Smooth muscle cell (in vitro differentiated cells): ENCODE results near the gene ADGRF1. TPM values are rescaled to one million over a fixed set of nuclear protein-coding genes. Genes with fewer than 3 reads are reported as not detected.

Experiments
- DNase-seq: peaks from one replicate; lab custom pipeline; 2025; ENCODE audit not compliant: unreplicated experiment; lab: John Stamatoyannopoulos, UW
- H2AFZ ChIP-seq: fragments of 200-600 bp; sonication (generic); 2 replicates; pipeline ENCODE4 v1.6.0; 2016; ENCODE audit warnings: antibody characterized with exemption, low read depth, mild to moderate bottlenecking
- H3F3A ChIP-seq: fragments of 200-600 bp; sonication (generic); 2 replicates; pipeline ENCODE4 v1.6.0; 2017; ENCODE audit warnings: antibody characterized with exemption, low read depth
- H3K27ac ChIP-seq: fragments of 200-600 bp; sonication (generic); 2 replicates; pipeline ENCODE4 v1.5.1; 2016; ENCODE audit warnings: low read depth, mild to moderate bottlenecking
- H3K27me3 ChIP-seq: fragments of 200-600 bp; sonication (generic); 2 replicates; pipeline ENCODE4 v1.6.1; 2016; ENCODE audit warnings: low read depth, mild to moderate bottlenecking
- H3K36me3 ChIP-seq: fragments of 200-600 bp; sonication (generic); 2 replicates; pipeline ENCODE4 v1.5.1; 2016; ENCODE audit warnings: low read depth
- H3K4me1 ChIP-seq: fragments of 200-600 bp; sonication (generic); 2 replicates; pipeline ENCODE4 v1.5.1; 2016; ENCODE audit warnings: low read depth
- H3K4me2 ChIP-seq: fragments of 200-600 bp; sonication (generic); 2 replicates; pipeline ENCODE4 v1.6.0; 2016; ENCODE audit warnings: mild to moderate bottlenecking
- H3K4me3 ChIP-seq: fragments of 200-600 bp; sonication (generic); 2 replicates; pipeline ENCODE4 v1.5.1; 2016; ENCODE audit warnings: mild to moderate bottlenecking
- H3K79me2 ChIP-seq: fragments of 200-600 bp; sonication (generic); 2 replicates; pipeline ENCODE4 v1.6.0; 2016; ENCODE audit warnings: low read depth, mild to moderate bottlenecking
- H3K9ac ChIP-seq: fragments of 200-600 bp; sonication (generic); 2 replicates; pipeline ENCODE4 v1.6.0; 2016; ENCODE audit warnings: low read depth
- H3K9me3 ChIP-seq: fragments of 200-600 bp; sonication (generic); replicated peaks from 2 replicates; pipeline ENCODE4 v1.5.1; 2016; ENCODE audit warnings: low read depth
- H4K20me1 ChIP-seq: fragments of 200-600 bp; sonication (generic); 2 replicates; pipeline ENCODE4 v1.6.0; 2016; ENCODE audit warnings: low read depth
- CTCF ChIP-seq: fragments of 200-600 bp; sonication (generic); IDR thresholded peaks from 2 replicates; pipeline ENCODE4 v1.5.1; 2017; ENCODE audit warnings: borderline replicate concordance, mild to moderate bottlenecking, antibody characterized with exemption; ENCODE audit not compliant: insufficient read depth, poor library complexity, severe bottlenecking
- WGBS: methylation state at CpG from one replicate; pipeline ENCODE4 v1.1.7; 2016; ENCODE audit warnings: low lambda C conversion rate; 5-methylcytosine and 5-hydroxymethylcytosine counted together
- polyA plus RNA-seq: library from polyadenylated mRNA; unstranded; fragments of >200 nt; fragmentation: Nextera tagmentation; extraction: Ambion mirVana; gene quantifications from 2 replicates; pipeline ENCODE4 v1.2.1, GENCODE V29; 2016
- total RNA-seq: library from RNA; depleted of rRNA; stranded (reverse); fragments of >200 nt; gene quantifications from 2 replicates; pipeline ENCODE4 v1.2.3, GENCODE V29; 2014

ADGRF1 gene
- total and polyA plus RNA-seq, 2 experiments from 2014 or later = not detected

GRCh38 chr6:46974786-46975185, 67.3 kb downstream of the ADGRF1 start:
- no peaks in the 10 kb centered on the region for H3K36me3 ChIP-seq
- no peak for DNase-seq
- no peak overlapping the region for H3K27ac ChIP-seq
- no peaks in the 10 kb centered on the region for H3K27me3 ChIP-seq
- H3K4me2 ChIP-seq = no peak overlapping the region
- no peaks in the 10 kb centered on the region for H3F3A ChIP-seq
- H2AFZ ChIP-seq = no peak overlapping the region
- WGBS = 89% methylated on average over 1 of the region's 1 CpG
- no peak overlapping the region for H3K4me3 ChIP-seq
- no peaks in the 10 kb centered on the region for H4K20me1 ChIP-seq
- H3K9ac ChIP-seq = no peak overlapping the region
- no peaks in the 10 kb centered on the region for H3K4me1 ChIP-seq
- TF ChIP-seq CTCF = no peak
- H3K9me3 ChIP-seq = no peaks in the 10 kb centered on the region
- H3K79me2 ChIP-seq = no peaks in the 10 kb centered on the region

GRCh38 chr6:46973029-46973428, 69.1 kb downstream of the ADGRF1 start:
- H2AFZ ChIP-seq = peak overlapping the region; percentile 58
- 90% methylated on average over 2 of the region's 2 CpGs for WGBS
- TF ChIP-seq CTCF = no peak
- no peak overlapping the region for H3K27ac ChIP-seq
- no peaks in the 10 kb centered on the region for H3K36me3 ChIP-seq
- no peaks in the 10 kb centered on the region for H4K20me1 ChIP-seq
- H3K9ac ChIP-seq = no peak overlapping the region
- no peak for DNase-seq
- H3K9me3 ChIP-seq = no peaks in the 10 kb centered on the region
- H3K4me3 ChIP-seq = no peak overlapping the region
- H3K4me1 ChIP-seq = no peaks in the 10 kb centered on the region
- no peaks in the 10 kb centered on the region for H3F3A ChIP-seq
- no peaks in the 10 kb centered on the region for H3K79me2 ChIP-seq
- no peaks in the 10 kb centered on the region for H3K27me3 ChIP-seq
- no peak overlapping the region for H3K4me2 ChIP-seq

DNA sequence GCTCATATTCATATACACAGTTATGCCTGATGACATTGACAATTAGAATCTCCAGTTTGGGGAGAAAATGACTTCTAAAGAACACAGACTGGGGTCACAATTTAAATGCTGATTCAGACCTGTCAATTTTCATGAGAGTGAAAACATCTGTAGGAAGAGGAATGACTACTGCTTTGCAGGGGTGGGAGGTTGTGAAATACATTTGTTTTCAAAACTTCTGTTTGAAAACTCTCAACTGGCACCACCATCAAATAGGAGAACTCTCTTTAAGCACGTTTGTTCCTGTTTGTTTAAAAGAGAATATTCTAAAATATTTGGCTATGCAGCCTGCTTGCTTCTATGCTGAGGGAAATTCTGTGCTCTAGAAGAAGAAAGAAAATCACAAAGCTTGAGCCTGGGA, 69.6 kb downstream of the ADGRF1 start:
- no peaks in the 10 kb centered on the region for H3K36me3 ChIP-seq
- H3K27me3 ChIP-seq = no peaks in the 10 kb centered on the region
- no peak overlapping the region for H3K4me3 ChIP-seq
- no peak overlapping the region for H3K27ac ChIP-seq
- H3K79me2 ChIP-seq = no peaks in the 10 kb centered on the region
- no peaks in the 10 kb centered on the region for H3K9me3 ChIP-seq
- WGBS = 79% methylated on average over 1 of the region's 1 CpG
- no peak for TF ChIP-seq CTCF
- no peaks in the 10 kb centered on the region for H4K20me1 ChIP-seq
- no peak overlapping the region for H3K9ac ChIP-seq
- DNase-seq = no peak
- H3F3A ChIP-seq = no peaks in the 10 kb centered on the region
- no peak overlapping the region for H3K4me2 ChIP-seq
- peak overlapping the region; percentile 58 for H2AFZ ChIP-seq
- H3K4me1 ChIP-seq = no peaks in the 10 kb centered on the region

- no peak for DNase-seq
- Histone ChIP-seq H3K36me3 (no peaks in the 10 kb centered on the region), H3K4me3 (no peak overlapping the region), H4K20me1 (no peaks in the 10 kb centered on the region), H3K4me1 (no peaks in the 10 kb centered on the region), H2AFZ (peak overlapping the region; percentile 57), H3F3A (no peaks in the 10 kb centered on the region), H3K9me3 (no peaks in the 10 kb centered on the region), H3K79me2 (no peaks in the 10 kb centered on the region), H3K27ac (no peak overlapping the region), H3K9ac (no peak overlapping the region), H3K4me2 (no peak overlapping the region), H3K27me3 (no peaks in the 10 kb centered on the region)
- 47% methylated on average over 1 of the region's 1 CpG for WGBS
- TF ChIP-seq CTCF = no peak
Observed at GRCh38 chr6:46969206-46969605, 72.9 kb downstream of the ADGRF1 start.
